Osteoblast (primary cell): ENCODE measurements around the gene MIPOL1. TPM values are rescaled to one million over a fixed set of nuclear protein-coding genes. Genes with fewer than 3 reads are reported as not detected.

Source experiments
- DNase-seq: peaks from one replicate; pipeline ENCODE4 v3.0.0; 2011; ENCODE audit warnings: low spot score, mixed read lengths; ENCODE audit not compliant: insufficient read length; ENCODE audit errors: missing footprints
- H2AFZ ChIP-seq: 2 replicates; pipeline ENCODE4 v1.6.0; 2011; ENCODE audit warnings: mild to moderate bottlenecking, low read length
- H3K27ac ChIP-seq: 2 replicates; pipeline ENCODE4 v1.5.1; 2011; ENCODE audit warnings: mild to moderate bottlenecking, low read depth, low read length, moderate library complexity
- H3K27me3 ChIP-seq: 2 replicates; pipeline ENCODE4 v1.6.0; 2012; ENCODE audit warnings: mild to moderate bottlenecking, control low read depth, inconsistent platforms, low read length, moderate library complexity; ENCODE audit not compliant: insufficient read depth
- H3K36me3 ChIP-seq: 2 replicates; pipeline ENCODE4 v1.5.1; 2011; ENCODE audit warnings: mild to moderate bottlenecking, low read length, control low read depth, moderate library complexity; ENCODE audit not compliant: insufficient read depth
- H3K4me1 ChIP-seq: 2 replicates; pipeline ENCODE4 v1.5.1; 2011; ENCODE audit warnings: mild to moderate bottlenecking, low read length, control low read depth, moderate library complexity; ENCODE audit not compliant: insufficient read depth
- H3K4me2 ChIP-seq: 2 replicates; pipeline ENCODE4 v1.6.0; 2011; ENCODE audit warnings: mild to moderate bottlenecking, low read length; ENCODE audit not compliant: insufficient read depth
- H3K4me3 ChIP-seq: fragments of 200-600 bp; sonication (generic); 3 replicates; pipeline ENCODE4 v1.5.1; 2012; ENCODE audit warnings: mild to moderate bottlenecking, low read length, inconsistent platforms; ENCODE audit not compliant: insufficient read depth
- H3K79me2 ChIP-seq: 2 replicates; pipeline ENCODE4 v1.6.0; 2012; ENCODE audit warnings: mild to moderate bottlenecking, low read length, control low read depth, inconsistent platforms; ENCODE audit not compliant: insufficient read depth
- H3K9me3 ChIP-seq: 2 replicates; pipeline ENCODE4 v1.5.1; 2011; ENCODE audit warnings: low read depth, low read length, control low read depth
- H4K20me1 ChIP-seq: 2 replicates; pipeline ENCODE4 v1.6.0; 2012; ENCODE audit warnings: mild to moderate bottlenecking, low read length, control low read depth; ENCODE audit not compliant: insufficient read depth
- total RNA-seq: library from RNA; depleted of rRNA; stranded (reverse); fragments of >200 nt; gene quantifications from 2 replicates; pipeline ENCODE4 v1.2.3, GENCODE V29; 2012
- TF ChIP-seq, protein P1 (sequence below): IDR thresholded peaks from 2 replicates; pipeline ENCODE4 v1.5.1; 2011; ENCODE audit warnings: mild to moderate bottlenecking, low read depth, low read length, moderate library complexity; ENCODE audit errors: extremely low read depth

The MIPOL1 gene
- total RNA-seq, 1 donor, result 9.0 TPM

DNA sequence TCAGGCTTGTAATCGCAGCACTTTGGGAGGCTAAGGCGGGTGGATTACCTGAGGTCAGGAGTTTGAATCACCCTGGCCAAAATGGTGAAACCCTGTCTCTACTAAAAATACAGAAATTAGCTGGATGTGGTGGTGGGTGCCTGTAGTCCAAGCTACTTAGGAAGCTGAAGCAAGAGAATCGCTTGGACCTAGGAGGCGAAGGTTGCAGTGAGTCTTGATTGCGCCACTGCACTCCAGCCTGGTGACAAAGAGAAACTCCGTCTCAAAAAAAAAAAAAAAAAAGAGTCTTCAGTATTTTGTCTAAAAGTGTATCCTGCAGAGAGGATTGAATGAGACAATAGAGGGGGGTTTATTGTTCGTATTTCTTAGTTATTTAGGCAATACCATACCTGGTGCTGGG is 372.0 kb downstream of the MIPOL1 start:
- Histone ChIP-seq H3K27ac (no peak overlapping the region), H3K4me3 (no peak overlapping the region), H3K79me2 (no peaks in the 10 kb centered on the region), H2AFZ (no peak overlapping the region), H3K27me3 (no peaks in the 10 kb centered on the region), H3K4me2 (no peak overlapping the region), H4K20me1 (no peaks in the 10 kb centered on the region), H3K9me3 (no peaks in the 10 kb centered on the region), H3K4me1 (no peaks in the 10 kb centered on the region), H3K36me3 (no peaks in the 10 kb centered on the region)
- TF ChIP-seq, protein P1, sequence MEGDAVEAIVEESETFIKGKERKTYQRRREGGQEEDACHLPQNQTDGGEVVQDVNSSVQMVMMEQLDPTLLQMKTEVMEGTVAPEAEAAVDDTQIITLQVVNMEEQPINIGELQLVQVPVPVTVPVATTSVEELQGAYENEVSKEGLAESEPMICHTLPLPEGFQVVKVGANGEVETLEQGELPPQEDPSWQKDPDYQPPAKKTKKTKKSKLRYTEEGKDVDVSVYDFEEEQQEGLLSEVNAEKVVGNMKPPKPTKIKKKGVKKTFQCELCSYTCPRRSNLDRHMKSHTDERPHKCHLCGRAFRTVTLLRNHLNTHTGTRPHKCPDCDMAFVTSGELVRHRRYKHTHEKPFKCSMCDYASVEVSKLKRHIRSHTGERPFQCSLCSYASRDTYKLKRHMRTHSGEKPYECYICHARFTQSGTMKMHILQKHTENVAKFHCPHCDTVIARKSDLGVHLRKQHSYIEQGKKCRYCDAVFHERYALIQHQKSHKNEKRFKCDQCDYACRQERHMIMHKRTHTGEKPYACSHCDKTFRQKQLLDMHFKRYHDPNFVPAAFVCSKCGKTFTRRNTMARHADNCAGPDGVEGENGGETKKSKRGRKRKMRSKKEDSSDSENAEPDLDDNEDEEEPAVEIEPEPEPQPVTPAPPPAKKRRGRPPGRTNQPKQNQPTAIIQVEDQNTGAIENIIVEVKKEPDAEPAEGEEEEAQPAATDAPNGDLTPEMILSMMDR, result no peak
- DNase-seq, result no peak

DNA sequence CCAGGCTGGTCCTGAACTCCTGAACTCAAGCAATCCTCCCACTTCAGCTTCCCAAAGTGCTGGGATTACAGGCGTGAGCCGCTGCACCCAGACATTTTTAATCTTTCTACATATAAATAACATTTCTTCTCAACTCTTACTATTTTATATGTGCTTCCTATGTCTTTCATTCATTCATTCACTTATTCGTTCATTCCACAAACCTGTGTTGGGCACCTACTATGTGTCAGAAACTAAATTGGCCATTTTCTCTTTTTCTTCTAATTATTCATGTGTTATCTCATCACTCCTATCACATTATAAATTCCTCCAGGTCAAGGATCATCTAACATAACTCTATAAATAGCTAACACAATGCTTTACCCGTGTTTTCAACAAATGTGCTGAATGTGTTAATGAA is 373.7 kb downstream of the MIPOL1 start:
- Histone ChIP-seq H3K79me2 (no peaks in the 10 kb centered on the region), H3K4me3 (no peak overlapping the region), H2AFZ (no peak overlapping the region), H3K36me3 (no peaks in the 10 kb centered on the region), H3K4me1 (no peaks in the 10 kb centered on the region), H3K9me3 (no peaks in the 10 kb centered on the region), H3K27ac (no peak overlapping the region), H4K20me1 (no peaks in the 10 kb centered on the region), H3K27me3 (no peaks in the 10 kb centered on the region), H3K4me2 (no peak overlapping the region)
- DNase-seq, result no peak
- TF ChIP-seq, protein P1, result no peak

DNA sequence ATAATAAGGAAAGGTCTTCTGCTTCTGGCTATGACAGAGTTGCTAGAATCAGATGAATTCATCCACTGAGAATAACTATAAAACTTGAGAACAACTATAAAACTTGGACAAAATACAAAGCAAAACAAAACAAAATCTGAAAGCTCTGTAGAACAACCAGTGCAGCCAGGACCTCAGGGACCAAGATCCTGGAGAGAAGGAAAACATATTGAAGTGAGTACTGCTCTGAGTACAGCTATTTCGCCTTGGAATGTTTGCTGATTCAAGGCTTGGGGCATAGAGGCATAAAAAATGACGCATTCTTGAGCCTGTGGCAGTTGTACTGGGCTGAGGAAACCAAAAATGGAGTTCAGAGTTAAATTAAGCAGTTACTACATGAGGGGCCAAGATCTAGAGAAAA is 375.6 kb downstream of the MIPOL1 start:
- H3K9me3 ChIP-seq, result no peaks in the 10 kb centered on the region
- DNase-seq, result no peak
- H3K4me2 ChIP-seq, result no peak overlapping the region
- H3K4me3 ChIP-seq, result no peak overlapping the region
- TF ChIP-seq, protein P1, result no peak
- no peak overlapping the region for H3K27ac ChIP-seq
- H2AFZ ChIP-seq, result no peak overlapping the region
- no peaks in the 10 kb centered on the region for H4K20me1 ChIP-seq
- H3K4me1 ChIP-seq, result no peaks in the 10 kb centered on the region
- H3K79me2 ChIP-seq, result no peaks in the 10 kb centered on the region
- H3K27me3 ChIP-seq, result no peaks in the 10 kb centered on the region
- H3K36me3 ChIP-seq, result no peaks in the 10 kb centered on the region

DNA sequence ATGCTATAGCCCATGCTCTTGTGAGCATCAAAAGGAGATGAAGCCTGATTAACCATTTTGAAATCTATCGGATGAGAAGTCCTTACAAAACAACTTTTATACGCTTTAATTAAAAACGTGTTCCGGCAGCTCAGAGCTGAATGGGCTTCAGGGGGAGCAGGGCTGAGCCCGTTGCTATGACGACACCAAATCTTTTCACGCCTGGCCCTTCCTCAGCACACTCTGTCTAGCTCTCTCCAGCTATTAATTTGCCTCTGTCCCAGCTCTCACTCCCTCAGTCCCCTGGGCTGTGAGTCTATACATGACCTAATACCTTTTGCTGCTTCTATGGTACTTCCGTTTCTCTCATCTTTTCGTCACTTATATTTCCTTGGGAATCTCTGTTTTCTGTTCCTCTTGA is 381.5 kb downstream of the MIPOL1 start:
- Histone ChIP-seq H3K79me2 (no peaks in the 10 kb centered on the region), H3K4me3 (no peak overlapping the region), H3K9me3 (no peaks in the 10 kb centered on the region), H3K27me3 (peaks cover 24% of the 10 kb centered on the region), H3K4me1 (no peaks in the 10 kb centered on the region), H2AFZ (no peak overlapping the region), H3K36me3 (no peaks in the 10 kb centered on the region), H3K27ac (no peak overlapping the region), H3K4me2 (no peak overlapping the region), H4K20me1 (no peaks in the 10 kb centered on the region)
- TF ChIP-seq, protein P1, result no peak
- DNase-seq, result peak; percentile 42
